DMS114 treated with DMSO at 0.1 percent for 48 hours (cell line): ENCODE data around the gene SMARCA2.

ENCODE experiments used
- DNase-seq: peaks from one replicate; lab custom pipeline; 2025; ENCODE audit not compliant: unreplicated experiment; lab: John Stamatoyannopoulos, UW

Gene SMARCA2

GRCh38 chr9:2236850-2237249, 221.7 kb downstream of the SMARCA2 start:
- DNase-seq, result no peak

DNA sequence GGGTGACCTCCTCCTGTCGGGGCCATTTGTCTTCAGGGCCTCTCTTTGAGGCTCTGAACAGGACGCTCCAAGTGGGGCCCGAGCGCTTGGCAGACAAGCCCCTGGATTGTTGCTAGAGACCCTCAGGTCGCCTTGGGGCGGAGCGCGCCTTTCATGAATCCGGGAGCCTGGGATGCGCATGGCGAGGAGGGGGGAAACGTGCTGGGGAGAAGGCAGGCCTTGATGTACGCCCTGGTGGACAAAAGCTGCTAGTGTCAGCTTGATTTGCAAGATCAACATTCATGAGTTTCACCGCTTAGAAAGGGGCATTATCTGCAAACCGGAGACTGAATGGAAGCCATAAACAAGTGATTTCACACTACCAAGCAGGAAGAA, 226.3 kb downstream of the SMARCA2 start:
- DNase-seq, result peak; percentile 50

DNA sequence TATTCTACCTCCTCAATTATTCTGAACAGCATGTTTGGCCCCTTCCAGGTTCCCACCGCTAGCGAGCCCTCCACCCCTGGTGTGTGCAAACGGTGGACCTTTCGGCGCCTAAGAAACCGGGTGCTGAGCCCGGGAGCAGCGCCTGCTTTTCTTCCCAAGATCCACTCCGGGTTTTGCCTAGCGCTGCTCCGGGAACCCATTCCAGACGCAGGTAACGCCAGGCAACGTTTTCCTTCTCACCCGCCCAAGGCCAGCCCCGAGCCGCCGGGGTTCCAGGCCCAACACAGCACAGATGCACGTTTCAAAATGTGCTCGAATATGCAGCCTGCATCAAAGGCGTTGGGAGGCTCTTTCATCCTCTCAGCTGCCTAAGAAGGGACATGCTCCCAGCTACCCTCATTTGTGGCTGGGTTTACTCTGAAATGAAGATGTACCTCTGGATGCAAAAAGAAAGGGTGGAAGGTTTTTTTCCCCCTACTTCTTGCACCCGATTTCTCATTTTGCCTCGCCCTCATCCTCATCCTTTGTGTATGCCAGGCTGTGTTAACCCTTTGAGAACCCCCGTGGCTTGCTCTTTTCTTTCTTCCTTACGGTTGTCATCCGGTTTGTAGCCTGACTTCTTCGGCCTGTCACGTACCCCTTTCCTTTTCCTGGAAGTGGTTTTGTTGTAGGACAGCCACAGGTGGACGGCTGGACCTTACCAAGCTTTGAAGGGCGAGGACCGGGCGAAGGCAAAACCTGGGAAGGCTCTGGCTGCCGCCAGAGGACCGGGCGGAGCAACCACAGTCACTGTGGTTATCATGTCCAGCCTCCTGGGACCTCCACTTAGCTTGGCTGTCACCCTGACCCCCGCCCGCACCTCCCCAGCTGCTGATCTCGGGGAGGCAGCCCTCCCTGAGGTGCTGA, 226.9 kb downstream of the SMARCA2 start:
- DNase-seq, result peak; percentile 50

- DNase-seq, result no peak
Measured at GRCh38 chr9:2242831-2243330, 227.7 kb downstream of the SMARCA2 start.
